CD4-positive, alpha-beta memory T cell (primary cell): Measurements from ENCODE around the gene LSS. TPM values are rescaled to one million over a fixed set of nuclear protein-coding genes. Genes with fewer than 3 reads are reported as not detected.
"Not testable (repeated sequence)": the region's sequence is repeated elsewhere in the genome, so short reads cannot be mapped to it uniquely, and the experiment has no call there.

Experiments
- CTCF ChIA-PET: fragments of 350-600 bp; sonication (Branson Sonifier 250); formaldehyde crosslinking; loops from one replicate; lab custom pipeline; 2021; ENCODE audit warnings: inconsistent platforms; ENCODE audit not compliant: partially characterized antibody; lab: Charles Lee
- POLR2A ChIA-PET: fragments of 350-600 bp; sonication (Branson Sonifier 250); formaldehyde crosslinking; loops from one replicate; lab custom pipeline; 2021; ENCODE audit not compliant: partially characterized antibody; lab: Charles Lee
- DNase-seq, 5 donors: peaks; one replicate each; pipeline versions ENCODE4 v3.0.0 to v3.0.0-alpha.2; 2020 to 2022; ENCODE audit warnings: mixed read lengths in 1 of 5
- H3K27ac ChIP-seq: one replicate; pipeline ENCODE4 v1.7.0; 2013; ENCODE audit warnings: low read depth, low read length
- H3K27me3 ChIP-seq: 2 replicates; pipeline ENCODE4 v1.7.0; 2013; ENCODE audit warnings: mild to moderate bottlenecking, low read length, moderate library complexity; ENCODE audit not compliant: insufficient read depth
- H3K36me3 ChIP-seq: 2 replicates; pipeline ENCODE4 v1.7.0; 2013; ENCODE audit warnings: mild to moderate bottlenecking, low read length, moderate library complexity; ENCODE audit not compliant: insufficient read depth
- H3K4me1 ChIP-seq: 2 replicates; pipeline ENCODE4 v1.7.0; 2013; ENCODE audit warnings: mild to moderate bottlenecking, low read length, moderate library complexity; ENCODE audit not compliant: insufficient read depth
- H3K4me3 ChIP-seq, 2 donors: one replicate each; pipeline ENCODE4 v1.7.0; 2013; ENCODE audit warnings: low read length in 2 of 2, mild to moderate bottlenecking in 1 of 2
- H3K9me3 ChIP-seq, 2 donors: one replicate each; pipeline ENCODE4 v1.7.0; 2013; ENCODE audit warnings: low read length in 2 of 2, control low read depth in 1 of 2; ENCODE audit not compliant: control insufficient read depth in 1 of 2
- H3K27ac Mint-ChIP-seq, 7 donors: one replicate each; pipeline ENCODE4 v1.8.0; 2020 to 2021; ENCODE audit warnings: mixed read lengths in 7 of 7, mild to moderate bottlenecking in 6 of 7, inconsistent platforms in 3 of 7, moderate library complexity in 3 of 7
- H3K27me3 Mint-ChIP-seq, 2 donors: one replicate each; pipeline ENCODE4 v1.8.0; 2020 to 2021; ENCODE audit warnings: mixed read lengths in 2 of 2
- H3K36me3 Mint-ChIP-seq, 2 donors: one replicate each; pipeline ENCODE4 v1.8.0; 2020 to 2021; ENCODE audit warnings: mixed read lengths in 2 of 2, inconsistent platforms in 1 of 2, mild to moderate bottlenecking in 1 of 2
- H3K4me1 Mint-ChIP-seq, 4 donors: one replicate each; pipeline ENCODE4 v1.8.0; 2020 to 2021; ENCODE audit warnings: mixed read lengths in 4 of 4, mild to moderate bottlenecking in 1 of 4
- H3K4me3 Mint-ChIP-seq, 8 donors: one replicate each; pipeline ENCODE4 v1.8.0; 2020 to 2021; ENCODE audit warnings: mixed read lengths in 8 of 8, mild to moderate bottlenecking in 7 of 8, moderate library complexity in 6 of 8, inconsistent platforms in 3 of 8
- H3K9me3 Mint-ChIP-seq, 8 donors: one replicate each; pipeline ENCODE4 v1.8.0; 2020 to 2021; ENCODE audit warnings: mixed read lengths in 8 of 8, mild to moderate bottlenecking in 5 of 8, inconsistent platforms in 3 of 8, moderate library complexity in 1 of 8
- intact Hi-C: fragments of 100-400 bp; cut with micrococcal nuclease; formaldehyde crosslinking; loops from one replicate; pipeline ENCODE4 v1.15.1; 2023
- polyA plus RNA-seq, 2 donors: library from polyadenylated mRNA; unstranded; fragments of 300-500 nt; fragmentation: Illumina TruSeq; gene quantifications; one replicate each; pipeline ENCODE4 v1.2.3, GENCODE V29; 2021
- total RNA-seq, 2 experiments: library from RNA; stranded (reverse); gene quantifications; one replicate each; pipeline ENCODE4 v1.2.3, GENCODE V29; 2021

Gene LSS
- total and polyA plus RNA-seq, 4 experiments from 2014 or later = 15.3 to 54.5 (median 35.1) TPM

DNA sequence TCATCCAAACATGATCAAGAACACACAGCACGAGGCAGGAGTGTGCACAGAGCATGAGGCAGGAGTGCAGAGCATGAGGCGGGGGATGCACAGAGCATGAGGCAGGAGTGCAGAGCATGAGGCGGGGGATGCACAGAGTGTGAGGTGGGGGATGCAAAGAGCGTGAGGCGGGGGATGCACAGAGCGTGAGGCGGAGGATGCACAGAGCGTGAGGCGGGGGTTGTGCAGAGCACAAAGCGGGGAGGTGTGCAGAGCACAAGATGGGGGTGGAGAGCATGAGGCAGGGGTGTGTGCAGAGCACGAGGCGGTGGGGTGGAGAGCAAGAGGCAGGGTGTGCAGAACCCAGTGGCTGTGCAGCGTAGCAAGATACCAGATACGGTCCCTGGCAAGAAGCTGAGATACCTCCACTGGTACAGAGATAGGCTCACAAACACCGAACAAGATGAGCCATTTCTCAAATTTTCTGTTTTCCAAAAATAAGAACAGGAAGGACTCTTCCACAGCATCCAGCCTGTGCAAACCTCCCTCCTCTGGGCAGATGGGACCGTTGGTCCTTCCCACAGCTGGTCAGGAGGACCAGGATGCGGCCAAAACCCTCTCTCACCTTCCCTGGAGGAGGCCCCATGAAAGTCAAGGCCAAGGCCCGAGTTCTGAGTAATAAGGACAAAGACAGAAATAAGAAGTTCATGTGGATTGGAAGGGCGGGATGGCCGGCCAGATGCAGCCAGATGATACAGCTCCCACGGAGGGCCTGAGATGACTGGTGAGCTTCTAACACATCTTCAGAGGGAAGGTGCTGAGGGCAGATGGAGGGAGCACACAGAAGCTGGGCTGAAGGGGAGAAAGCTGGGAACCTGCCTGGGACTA lies 56.3 kb downstream of the LSS start:
- no peak for DNase-seq
- peaks cover 4 to 33% (median 24%) of the 10 kb centered on the region in 8 donors for H3K9me3 Mint-ChIP-seq
- H3K27me3 ChIP-seq = no peaks in the 10 kb centered on the region
- ChIA-PET CTCF (interaction anchor here (1.2 kb wide), 1 partner anchor 29 kb away, joined by 5 read pairs; no protein-coding TSS in a partner anchor), POLR2A (no interaction called here)
- peaks cover 4 to 8% of the 10 kb centered on the region in 2 donors for H3K27me3 Mint-ChIP-seq
- H3K4me3 ChIP-seq = no peak overlapping the region
- peaks cover 4 to 7% (median 5%) of the 10 kb centered on the region in 4 donors for H3K4me1 Mint-ChIP-seq
- intact Hi-C loops = no loop called here
- H3K27ac ChIP-seq = no peak overlapping the region
- H3K36me3 Mint-ChIP-seq = peaks cover 2 to 8% of the 10 kb centered on the region in 2 donors
- H3K9me3 ChIP-seq = no peaks in the 10 kb centered on the region
- H3K4me1 ChIP-seq = peaks cover 4% of the 10 kb centered on the region
- H3K4me3 Mint-ChIP-seq = no peak overlapping the region
- H3K27ac Mint-ChIP-seq = peak overlapping the region in 1 of 7 donors; percentile 43
- H3K36me3 ChIP-seq = no peaks in the 10 kb centered on the region

DNA sequence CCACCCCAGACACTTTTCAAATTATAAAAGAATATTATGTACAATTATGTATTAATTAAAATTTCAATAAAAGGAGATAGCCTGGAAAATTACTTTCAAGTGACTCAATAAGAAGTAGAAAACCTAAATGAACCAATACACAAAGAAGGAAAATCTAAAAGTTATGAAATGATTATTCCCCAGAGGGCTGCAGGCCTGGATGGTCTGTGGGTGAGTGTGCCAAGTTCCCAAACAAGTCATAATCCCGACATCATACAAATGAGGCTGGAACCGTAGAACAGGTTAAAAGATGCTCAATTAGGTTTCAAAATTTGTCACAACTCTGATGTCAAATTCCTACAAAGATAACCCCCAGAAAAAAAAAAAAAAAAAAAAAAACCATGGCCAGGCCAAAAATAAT lies 57.0 kb downstream of the LSS start:
- CTCF ChIA-PET = interaction anchor here (1.1 kb wide), 1 partner anchor 28 kb away, joined by 3 read pairs; no protein-coding TSS in a partner anchor
- H3K27me3 Mint-ChIP-seq = peaks cover 4 to 8% of the 10 kb centered on the region in 2 donors
- H3K27ac Mint-ChIP-seq = no peak overlapping the region
- peaks cover 4 to 7% (median 5%) of the 10 kb centered on the region in 4 donors for H3K4me1 Mint-ChIP-seq
- peaks cover 2 to 32% (median 24%) of the 10 kb centered on the region in 8 donors for H3K9me3 Mint-ChIP-seq
- no peak for DNase-seq
- peaks cover 2 to 8% of the 10 kb centered on the region in 2 donors for H3K36me3 Mint-ChIP-seq
- peaks cover 4% of the 10 kb centered on the region for H3K4me1 ChIP-seq
- H3K36me3 ChIP-seq = no peaks in the 10 kb centered on the region
- no peak overlapping the region for H3K27ac ChIP-seq
- intact Hi-C loops = no loop called here
- H3K4me3 Mint-ChIP-seq = no peak overlapping the region
- POLR2A ChIA-PET = no interaction called here
- H3K27me3 ChIP-seq = no peaks in the 10 kb centered on the region
- H3K9me3 ChIP-seq = no peaks in the 10 kb centered on the region
- no peak overlapping the region for H3K4me3 ChIP-seq

DNA sequence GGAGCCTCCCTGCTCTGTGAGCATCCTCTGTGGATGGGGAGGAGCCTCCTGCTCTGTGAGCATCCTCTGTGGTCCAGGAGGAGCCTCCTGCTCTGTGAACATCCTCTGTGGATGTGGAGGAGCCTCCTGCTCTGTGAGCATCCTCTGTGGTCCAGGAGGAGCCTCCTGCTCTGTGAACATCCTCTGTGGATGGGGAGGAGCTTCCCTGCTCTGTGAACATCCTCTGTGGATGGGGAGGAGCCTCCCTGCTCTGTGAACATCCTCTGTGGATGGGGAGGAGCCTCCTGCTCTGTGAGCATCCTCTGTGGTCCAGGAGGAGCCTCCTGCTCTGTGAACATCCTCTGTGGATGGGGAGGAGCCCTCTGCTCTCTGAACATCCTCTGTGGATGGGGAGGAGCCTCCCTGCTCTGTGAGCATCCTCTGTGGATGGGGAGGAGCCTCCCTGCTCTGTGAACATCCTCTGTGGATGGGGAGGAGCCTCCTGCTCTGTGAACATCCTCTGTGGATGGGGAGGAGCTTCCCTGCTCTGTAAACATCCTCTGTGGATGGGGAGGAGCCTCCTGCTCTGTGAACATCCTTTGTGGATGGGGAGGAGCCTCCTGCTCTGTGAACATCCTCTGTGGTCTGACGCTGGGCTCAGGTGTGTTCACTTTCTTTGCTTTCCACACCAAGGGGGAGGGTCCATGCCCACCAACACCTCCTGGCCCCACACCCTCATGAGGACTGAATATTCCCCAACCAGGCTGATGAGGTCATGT lies 58.0 kb downstream of the LSS start:
- intact Hi-C loops, H3K9me3 ChIP-seq, H3K27ac ChIP-seq, H3K4me1 ChIP-seq, H3K27me3 Mint-ChIP-seq, H3K4me3 Mint-ChIP-seq, H3K36me3 ChIP-seq, H3K4me1 Mint-ChIP-seq, H3K27me3 ChIP-seq, H3K4me3 ChIP-seq, POLR2A ChIA-PET, H3K36me3 Mint-ChIP-seq: not testable (repeated sequence)
- DNase-seq = peak; percentile 37 to 52 (median 44)
- Mint-ChIP-seq H3K27ac (peak overlapping the region in 6 of 7 donors; percentile 10 to 87 (median 64)), H3K9me3 (peaks cover 2 to 23% (median 19%) of the 10 kb centered on the region in 8 donors)
- CTCF ChIA-PET = interaction anchor here (1.1 kb wide), 1 partner anchor 27 kb away, joined by 3 read pairs; no protein-coding TSS in a partner anchor

DNA sequence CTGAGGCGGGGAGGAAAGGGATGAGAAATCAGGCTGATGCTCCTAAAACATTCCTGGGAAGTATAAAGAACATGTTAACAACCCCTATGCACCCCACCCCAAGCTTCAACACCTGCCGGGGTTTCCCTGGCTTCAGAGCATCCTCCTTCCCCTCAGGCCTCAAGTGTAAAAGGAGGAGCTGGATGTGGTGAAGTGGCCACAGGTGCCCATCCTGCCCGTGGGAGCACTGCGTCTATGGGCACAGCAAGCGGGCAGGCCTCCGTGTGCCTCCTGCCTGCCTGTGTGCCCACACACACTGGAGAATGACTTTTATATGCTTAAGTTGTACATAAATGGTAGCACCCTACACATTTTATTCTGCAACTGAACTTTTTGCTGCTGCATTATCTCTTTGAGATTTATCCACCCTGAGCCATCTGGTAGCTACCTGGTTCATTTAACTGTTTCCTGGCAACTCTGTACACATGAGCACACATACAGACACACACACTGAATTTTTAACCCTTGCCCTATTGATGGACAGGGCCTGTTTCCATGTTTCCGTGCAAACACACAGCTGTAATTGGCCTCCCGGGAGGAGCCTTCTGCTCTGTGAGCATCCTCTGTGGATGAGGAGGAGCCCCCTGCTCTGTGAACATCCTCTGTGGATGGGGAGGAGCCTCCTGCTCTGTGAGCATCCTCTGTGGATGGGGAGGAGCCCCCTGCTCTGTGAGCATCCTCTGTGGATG lies 59.8 kb downstream of the LSS start:
- H3K27me3 ChIP-seq = no peaks in the 10 kb centered on the region
- Mint-ChIP-seq H3K27ac (peak overlapping the region in 1 of 7 donors; percentile 47), H3K27me3 (peaks cover 0 to 2% of the 10 kb centered on the region in 2 donors), H3K4me3 (no peak overlapping the region), H3K36me3 (peaks cover 0 to 2% of the 10 kb centered on the region in 2 donors), H3K4me1 (peaks cover 4 to 7% (median 5%) of the 10 kb centered on the region in 4 donors), H3K9me3 (peaks cover 0 to 8% (median 4%) of the 10 kb centered on the region in 8 donors)
- POLR2A ChIA-PET = interaction anchor here (1.4 kb wide), 1 partner anchor 25 kb away, joined by 3 read pairs; no protein-coding TSS in a partner anchor
- no peak overlapping the region for H3K27ac ChIP-seq
- intact Hi-C loops = no loop called here
- CTCF ChIA-PET = no interaction called here
- DNase-seq = no peak
- H3K4me1 ChIP-seq = peaks cover 4% of the 10 kb centered on the region
- no peaks in the 10 kb centered on the region for H3K9me3 ChIP-seq
- H3K36me3 ChIP-seq = no peaks in the 10 kb centered on the region
- H3K4me3 ChIP-seq = no peak overlapping the region

DNA sequence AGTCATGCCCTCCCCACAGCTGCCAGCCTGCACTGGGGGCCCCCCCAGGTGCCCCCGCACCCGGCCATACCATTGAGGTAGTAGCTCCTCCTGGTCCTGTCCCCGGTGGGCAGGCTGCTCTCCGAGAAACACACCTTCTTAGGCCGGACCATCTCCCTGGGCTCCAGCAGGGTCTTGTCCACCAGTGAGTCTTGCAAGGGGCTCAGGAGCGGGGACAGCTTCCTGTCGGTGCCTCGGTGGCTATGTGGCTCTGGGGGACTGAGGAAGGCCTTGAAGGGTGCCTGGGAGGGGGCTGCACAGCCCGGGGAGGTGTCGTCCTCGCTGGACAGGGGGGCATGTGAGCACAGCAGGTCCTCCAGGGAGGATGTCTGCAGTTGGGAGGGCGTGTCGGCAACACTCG lies 60.3 kb downstream of the LSS start:
- no peaks in the 10 kb centered on the region for H3K36me3 Mint-ChIP-seq
- H3K9me3 Mint-ChIP-seq = peaks cover 0 to 3% (median 0%) of the 10 kb centered on the region in 8 donors
- ChIA-PET POLR2A (interaction anchor here (1.4 kb wide), 1 partner anchor 25 kb away, joined by 3 read pairs; no protein-coding TSS in a partner anchor), CTCF (no interaction called here)
- Histone ChIP-seq H3K4me3 (no peak overlapping the region), H3K9me3 (no peaks in the 10 kb centered on the region), H3K27me3 (no peaks in the 10 kb centered on the region), H3K36me3 (no peaks in the 10 kb centered on the region), H3K4me1 (peaks cover 4% of the 10 kb centered on the region), H3K27ac (no peak overlapping the region)
- intact Hi-C loops = no loop called here
- DNase-seq = peak in 1 of 5 donors; percentile 29
- no peak overlapping the region for H3K27ac Mint-ChIP-seq
- H3K27me3 Mint-ChIP-seq = peaks cover 0 to 4% of the 10 kb centered on the region in 2 donors
- peaks cover 4 to 7% (median 5%) of the 10 kb centered on the region in 4 donors for H3K4me1 Mint-ChIP-seq
- H3K4me3 Mint-ChIP-seq = no peak overlapping the region

DNA sequence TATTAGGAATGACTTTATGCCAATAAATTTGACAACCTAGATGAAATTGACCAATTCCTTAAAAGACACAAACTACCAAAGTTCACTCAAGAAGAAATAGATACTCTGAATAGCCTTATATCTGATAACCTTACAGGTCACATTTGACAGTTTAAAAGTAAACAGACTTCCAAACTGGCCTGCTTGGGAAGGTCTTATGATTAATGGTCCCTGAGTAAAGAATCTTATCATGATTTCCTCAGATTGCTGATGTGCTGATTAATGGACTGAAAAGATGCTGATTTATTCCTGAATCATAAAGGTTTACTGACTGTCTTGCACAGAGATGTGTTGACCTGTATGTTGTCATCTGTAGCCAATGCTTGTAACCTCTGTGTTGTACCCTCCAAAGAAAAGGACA lies 63.5 kb downstream of the LSS start:
- Mint-ChIP-seq H3K27me3 (peaks cover 0 to 8% of the 10 kb centered on the region in 2 donors), H3K27ac (no peak overlapping the region), H3K36me3 (no peaks in the 10 kb centered on the region), H3K4me1 (peaks cover 0 to 2% (median 0%) of the 10 kb centered on the region in 4 donors), H3K9me3 (no peaks in the 10 kb centered on the region), H3K4me3 (no peak overlapping the region)
- DNase-seq = no peak
- Histone ChIP-seq H3K27ac (no peak overlapping the region), H3K4me1 (no peaks in the 10 kb centered on the region), H3K36me3 (no peaks in the 10 kb centered on the region), H3K4me3 (no peak overlapping the region), H3K27me3 (no peaks in the 10 kb centered on the region), H3K9me3 (no peaks in the 10 kb centered on the region)
- intact Hi-C loops = no loop called here
- ChIA-PET CTCF (no interaction called here), POLR2A (no interaction called here)
